Measurements from ENCODE around the gene SCO1. TPM values are rescaled to one million over a fixed set of nuclear protein-coding genes. Genes with fewer than 3 reads are reported as not detected.

SCO1 gene
- total RNA-seq, 1 donor from 2014 or later, result 30.2 TPM

- Mint-ChIP-seq H3K4me3 (ENCODE audit: unreplicated experiment) (no peak overlapping the region), H3K36me3 (ENCODE audit: low read depth) (peaks cover 3% of the 10 kb centered on the region), H3K4me1 (ENCODE audit: low read depth) (peaks cover 31% of the 10 kb centered on the region), H3K9me3 (ENCODE audit: low read depth) (no peaks in the 10 kb centered on the region), H3K27me3 (ENCODE audit: low read depth) (no peaks in the 10 kb centered on the region), H3K27ac (ENCODE audit: unreplicated experiment) (no peak overlapping the region)
- no peak for TF ChIP-seq CTCF (IDR thresholded peaks at IDR 0.05)
- DNase-seq (ENCODE audit: low spot score), result no peak
These were observed 32.8 kb downstream of the SCO1 start for GRCh38 chr17:10664571-10664970.

- H3K4me3 Mint-ChIP-seq (ENCODE audit: unreplicated experiment), result no peak overlapping the region
- no peaks in the 10 kb centered on the region for H3K27me3 Mint-ChIP-seq (ENCODE audit: low read depth)
- H3K9me3 Mint-ChIP-seq (ENCODE audit: low read depth), result no peaks in the 10 kb centered on the region
- peaks cover 5% of the 10 kb centered on the region for H3K36me3 Mint-ChIP-seq (ENCODE audit: low read depth)
- H3K27ac Mint-ChIP-seq (ENCODE audit: unreplicated experiment), result no peak overlapping the region
- DNase-seq (ENCODE audit: low spot score), result no peak
- TF ChIP-seq CTCF (IDR thresholded peaks at IDR 0.05), result no peak
- peaks cover 22% of the 10 kb centered on the region for H3K4me1 Mint-ChIP-seq (ENCODE audit: low read depth)
These were observed 34.1 kb downstream of the SCO1 start for GRCh38 chr17:10663231-10663630.

- Mint-ChIP-seq H3K27me3 (ENCODE audit: low read depth) (no peaks in the 10 kb centered on the region), H3K4me1 (ENCODE audit: low read depth) (peaks cover 5% of the 10 kb centered on the region), H3K4me3 (ENCODE audit: unreplicated experiment) (no peak overlapping the region), H3K27ac (ENCODE audit: unreplicated experiment) (no peak overlapping the region), H3K9me3 (ENCODE audit: low read depth) (no peaks in the 10 kb centered on the region), H3K36me3 (ENCODE audit: low read depth) (peaks cover 5% of the 10 kb centered on the region)
- TF ChIP-seq CTCF (IDR thresholded peaks at IDR 0.05), result no peak
- no peak for DNase-seq (ENCODE audit: low spot score)
These were observed 35.9 kb downstream of the SCO1 start for GRCh38 chr17:10661437-10661836.

GRCh38 chr17:10657879-10658278, 39.5 kb downstream of the SCO1 start:
- no peak for TF ChIP-seq CTCF (IDR thresholded peaks at IDR 0.05)
- H3K27ac Mint-ChIP-seq (ENCODE audit: unreplicated experiment), result no peak overlapping the region
- H3K27me3 Mint-ChIP-seq (ENCODE audit: low read depth), result no peaks in the 10 kb centered on the region
- DNase-seq (ENCODE audit: low spot score), result no peak
- no peak overlapping the region for H3K4me3 Mint-ChIP-seq (ENCODE audit: unreplicated experiment)
- no peaks in the 10 kb centered on the region for H3K4me1 Mint-ChIP-seq (ENCODE audit: low read depth)
- no peaks in the 10 kb centered on the region for H3K9me3 Mint-ChIP-seq (ENCODE audit: low read depth)
- peaks cover 2% of the 10 kb centered on the region for H3K36me3 Mint-ChIP-seq (ENCODE audit: low read depth)

- DNase-seq (ENCODE audit: low spot score), result no peak
- H3K4me1 Mint-ChIP-seq (ENCODE audit: low read depth), result no peaks in the 10 kb centered on the region
- no peak within 1 kb of the TSS for H3K4me3 Mint-ChIP-seq (ENCODE audit: unreplicated experiment)
- no peak for TF ChIP-seq CTCF (IDR thresholded peaks at IDR 0.05)
- H3K27ac Mint-ChIP-seq (ENCODE audit: unreplicated experiment), result no peak within 1 kb of the TSS
- no peaks in the 10 kb centered on the region for H3K27me3 Mint-ChIP-seq (ENCODE audit: low read depth)
- H3K9me3 Mint-ChIP-seq (ENCODE audit: low read depth), result no peaks in the 10 kb centered on the region
- H3K36me3 Mint-ChIP-seq (ENCODE audit: low read depth), result peaks cover 2% of the 10 kb centered on the region
These were observed 40.2 kb downstream of the SCO1 start, which contains the start of gene MYH3 for GRCh38 chr17:10657148-10657547. Gene MYH3, minus strand, starts transcription at chr17:10657309. Its CDS starts 2,245 bp downstream, at chr17:10655064.

Measured in chondrocyte (in vitro differentiated cells).